Lower lobe of right lung (tissue), 2 donors: Measurements from ENCODE around the gene CASD1. TPM values are rescaled to one million over a fixed set of nuclear protein-coding genes. Genes with fewer than 3 reads are reported as not detected.

Experiments used
- ATAC-seq, 2 donors: fragments of 200-7000 bp; cut with Tn5 transposase; one replicate each; pipeline ENCODE4 v1.9.1; 2020 to 2022; ENCODE audit warnings: mild to moderate bottlenecking in 2 of 2, moderate library complexity in 2 of 2
- DNase-seq: peaks from one replicate; pipeline ENCODE4 v3.0.0-alpha.2; 2020
- H3K27ac ChIP-seq: fragments of 200-600 bp; one replicate; pipeline ENCODE4 v1.8.0; 2022
- H3K27me3 ChIP-seq: fragments of 200-600 bp; one replicate; pipeline ENCODE4 v1.8.0; 2022; ENCODE audit warnings: low read depth
- H3K36me3 ChIP-seq: fragments of 200-600 bp; one replicate; pipeline ENCODE4 v1.8.0; 2022; ENCODE audit warnings: mild to moderate bottlenecking
- H3K4me1 ChIP-seq: fragments of 200-600 bp; one replicate; pipeline ENCODE4 v1.8.0; 2022
- H3K4me3 ChIP-seq: fragments of 200-600 bp; one replicate; pipeline ENCODE4 v1.8.0; 2022; ENCODE audit warnings: mild to moderate bottlenecking
- H3K9me3 ChIP-seq: fragments of 200-600 bp; one replicate; pipeline ENCODE4 v1.8.0; 2022
- intact Hi-C: fragments of 100-400 bp; cut with DNase I; formaldehyde crosslinking; loops from one replicate; pipeline ENCODE4 v1.11.0; 2022
- total RNA-seq: library from RNA; stranded (reverse); fragmentation: NEBNext Ultra II Directional; extraction: Animal tissue kit (Norgen Biotek cat#: 25700); gene quantifications from one replicate; pipeline ENCODE4 v1.2.1, GENCODE V29; 2021
- TF ChIP-seq, protein P1 (sequence below): fragments of 200-600 bp; IDR thresholded peaks from one replicate; pipeline ENCODE4 v1.8.0; 2022; ENCODE audit warnings: antibody characterized with exemption, mild to moderate bottlenecking
- donor health status: DM: no; HTN: yes; CAD: no; lungs with severe emphysema.

CASD1 gene
- total RNA-seq, 1 donor from 2014 or later = 27.3 TPM

DNA sequence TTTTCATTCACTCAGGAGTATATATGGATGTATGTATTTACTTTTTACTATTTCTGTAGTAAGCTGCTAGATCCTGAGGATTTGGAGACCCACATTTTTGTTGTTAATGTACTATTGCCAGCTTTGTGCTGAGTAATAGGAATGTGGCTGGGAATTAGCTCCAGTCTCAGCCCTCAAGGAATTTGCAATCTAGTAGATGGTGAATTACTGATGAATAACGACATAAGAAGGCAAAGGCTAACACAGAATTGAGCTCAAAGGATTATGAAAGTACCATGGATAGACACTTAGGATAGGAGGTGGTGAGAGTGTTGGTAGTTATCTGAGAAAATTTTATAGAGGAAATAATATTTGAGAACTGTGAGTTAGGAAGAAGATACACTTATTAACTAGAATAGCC is 19.9 kb downstream of the CASD1 start:
- no peak for DNase-seq
- intact Hi-C loops = no loop called here

GRCh38 chr7:94530109-94530508 is 20.5 kb downstream of the CASD1 start:
- TF ChIP-seq, protein P1, sequence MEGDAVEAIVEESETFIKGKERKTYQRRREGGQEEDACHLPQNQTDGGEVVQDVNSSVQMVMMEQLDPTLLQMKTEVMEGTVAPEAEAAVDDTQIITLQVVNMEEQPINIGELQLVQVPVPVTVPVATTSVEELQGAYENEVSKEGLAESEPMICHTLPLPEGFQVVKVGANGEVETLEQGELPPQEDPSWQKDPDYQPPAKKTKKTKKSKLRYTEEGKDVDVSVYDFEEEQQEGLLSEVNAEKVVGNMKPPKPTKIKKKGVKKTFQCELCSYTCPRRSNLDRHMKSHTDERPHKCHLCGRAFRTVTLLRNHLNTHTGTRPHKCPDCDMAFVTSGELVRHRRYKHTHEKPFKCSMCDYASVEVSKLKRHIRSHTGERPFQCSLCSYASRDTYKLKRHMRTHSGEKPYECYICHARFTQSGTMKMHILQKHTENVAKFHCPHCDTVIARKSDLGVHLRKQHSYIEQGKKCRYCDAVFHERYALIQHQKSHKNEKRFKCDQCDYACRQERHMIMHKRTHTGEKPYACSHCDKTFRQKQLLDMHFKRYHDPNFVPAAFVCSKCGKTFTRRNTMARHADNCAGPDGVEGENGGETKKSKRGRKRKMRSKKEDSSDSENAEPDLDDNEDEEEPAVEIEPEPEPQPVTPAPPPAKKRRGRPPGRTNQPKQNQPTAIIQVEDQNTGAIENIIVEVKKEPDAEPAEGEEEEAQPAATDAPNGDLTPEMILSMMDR = no peak
- no peak for ATAC-seq
- no peaks in the 10 kb centered on the region for H3K4me1 ChIP-seq

More for the DNA sequence above, 19.9 kb downstream of the CASD1 start:
- H3K27ac ChIP-seq = no peak overlapping the region
- H3K27me3 ChIP-seq = no peaks in the 10 kb centered on the region
- H3K4me1 ChIP-seq = no peaks in the 10 kb centered on the region
- no peak for ATAC-seq
- H3K4me3 ChIP-seq = no peak overlapping the region
- TF ChIP-seq, protein P1 = no peak
- H3K9me3 ChIP-seq = no peaks in the 10 kb centered on the region
- peaks cover 38% of the 10 kb centered on the region for H3K36me3 ChIP-seq

DNA sequence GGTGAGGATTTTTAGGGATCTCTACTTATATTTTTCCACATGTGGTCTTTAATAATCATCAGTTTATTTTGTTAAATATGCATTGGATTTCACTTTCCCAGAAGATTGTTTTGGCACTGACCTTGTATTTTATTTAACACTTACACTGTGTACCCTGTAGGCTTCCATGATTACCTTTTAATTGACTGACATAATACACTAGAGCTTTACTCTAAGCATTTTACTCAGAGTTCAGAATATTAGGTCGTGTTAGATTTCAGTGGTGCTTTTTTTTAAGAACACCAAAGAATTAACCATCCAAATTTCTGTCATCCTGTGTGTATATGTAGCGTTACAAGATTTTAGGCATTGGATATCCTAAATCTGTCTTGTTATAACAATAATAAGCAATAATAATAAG is 23.1 kb downstream of the CASD1 start:
- ATAC-seq (no peak), DNase-seq (no peak)
- no peak overlapping the region for H3K27ac ChIP-seq
- H3K36me3 ChIP-seq = peaks cover 60% of the 10 kb centered on the region
- TF ChIP-seq, protein P1 = no peak
- no peak overlapping the region for H3K4me3 ChIP-seq
- H3K27me3 ChIP-seq = no peaks in the 10 kb centered on the region
- H3K4me1 ChIP-seq = no peaks in the 10 kb centered on the region
- no peaks in the 10 kb centered on the region for H3K9me3 ChIP-seq
- intact Hi-C loops = no loop called here

More at GRCh38 chr7:94530109-94530508, 20.5 kb downstream of the CASD1 start:
- H3K9me3 ChIP-seq = no peaks in the 10 kb centered on the region
- intact Hi-C loops = no loop called here
- H3K27me3 ChIP-seq = no peaks in the 10 kb centered on the region
- no peak overlapping the region for H3K4me3 ChIP-seq
- DNase-seq = no peak
- H3K36me3 ChIP-seq = peaks cover 44% of the 10 kb centered on the region
- no peak overlapping the region for H3K27ac ChIP-seq

DNA sequence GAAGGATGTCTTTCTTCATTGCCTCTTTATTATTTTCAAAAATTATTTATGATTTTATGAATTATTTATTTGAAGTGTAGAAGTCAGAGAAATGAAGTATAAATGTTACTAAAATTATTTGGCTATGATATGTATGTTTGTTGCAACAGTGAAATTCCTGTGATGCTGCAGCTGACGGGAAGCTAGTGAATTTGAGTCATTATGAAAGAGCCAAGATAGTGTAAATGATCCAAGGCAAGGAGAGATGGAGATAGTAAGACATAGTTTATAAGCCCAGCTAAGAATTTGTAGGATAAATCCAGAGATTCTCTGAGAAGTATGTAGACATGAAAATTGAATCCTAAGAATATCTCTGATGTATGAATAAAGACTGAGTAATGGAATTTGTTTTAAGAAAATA is 30.8 kb downstream of the CASD1 start:
- peaks cover 38% of the 10 kb centered on the region for H3K36me3 ChIP-seq
- ATAC-seq = no peak
- H3K27me3 ChIP-seq = no peaks in the 10 kb centered on the region
- DNase-seq = no peak
- H3K4me3 ChIP-seq = no peak overlapping the region
- intact Hi-C loops = no loop called here
- H3K4me1 ChIP-seq = no peaks in the 10 kb centered on the region
- H3K27ac ChIP-seq = no peak overlapping the region
- no peaks in the 10 kb centered on the region for H3K9me3 ChIP-seq
- TF ChIP-seq, protein P1 = no peak

DNA sequence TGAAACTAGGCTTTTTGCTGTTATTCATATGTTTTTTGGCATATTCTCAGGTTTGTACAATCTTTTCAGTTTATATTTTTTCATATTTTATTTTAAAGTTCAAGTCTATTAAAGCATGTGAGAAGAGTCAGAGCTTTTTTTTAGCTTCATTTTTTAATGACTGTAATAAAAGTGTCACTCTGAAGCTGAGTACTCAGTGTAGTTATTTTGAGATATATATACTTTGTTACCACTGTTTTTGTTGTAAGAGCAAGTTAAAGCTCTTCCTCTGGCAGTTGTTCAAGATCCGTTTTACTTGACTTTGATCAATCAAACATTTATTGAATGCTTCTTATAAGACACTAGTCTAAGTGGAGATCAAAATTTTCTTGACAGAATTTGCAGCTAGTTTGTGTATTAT is 37.5 kb downstream of the CASD1 start:
- H3K9me3 ChIP-seq = no peaks in the 10 kb centered on the region
- H3K4me1 ChIP-seq = no peaks in the 10 kb centered on the region
- DNase-seq (no peak), ATAC-seq (no peak)
- TF ChIP-seq, protein P1 = no peak
- intact Hi-C loops = no loop called here
- H3K4me3 ChIP-seq = no peak overlapping the region
- peaks cover 21% of the 10 kb centered on the region for H3K36me3 ChIP-seq
- H3K27ac ChIP-seq = no peak overlapping the region
- no peaks in the 10 kb centered on the region for H3K27me3 ChIP-seq

- no peak overlapping the region for H3K4me3 ChIP-seq
- intact Hi-C loops = no loop called here
- no peaks in the 10 kb centered on the region for H3K9me3 ChIP-seq
- TF ChIP-seq, protein P1 = no peak
- no peaks in the 10 kb centered on the region for H3K4me1 ChIP-seq
- H3K27ac ChIP-seq = no peak overlapping the region
- no peaks in the 10 kb centered on the region for H3K27me3 ChIP-seq
- ATAC-seq (no peak), DNase-seq (no peak)
- H3K36me3 ChIP-seq = peaks cover 47% of the 10 kb centered on the region
Observed at GRCh38 chr7:94556028-94556427, 46.4 kb downstream of the CASD1 start.
